ENCODE results near the gene FCRL6.

The FCRL6 gene

GRCh38 chr1:159778266-159778665 is 23.9 kb upstream of the FCRL6 start:
- no peaks in the 10 kb centered on the region for H3K9me2 ChIP-seq (replicated peaks; ENCODE audit: control insufficient read depth, low read length)
- H3K79me2 ChIP-seq (ENCODE audit: control insufficient read depth, low read length): no peaks in the 10 kb centered on the region
- no peaks in the 10 kb centered on the region for H3F3A ChIP-seq (ENCODE audit: control insufficient read depth, insufficient read depth)
- no peaks in the 10 kb centered on the region for H4K20me1 ChIP-seq (ENCODE audit: control insufficient read depth, insufficient read depth, low read depth, low read length)
- no peaks in the 10 kb centered on the region for H3K4me1 ChIP-seq (ENCODE audit: control insufficient read depth, low read length)
- no peak for TF ChIP-seq EZH2phosphoT487 (IDR thresholded peaks at IDR 0.05; ENCODE audit: borderline replicate concordance, low read length)
- no peak for TF ChIP-seq CTCF (IDR thresholded peaks at IDR 0.05; ENCODE audit: low read depth, low read length, poor library complexity, severe bottlenecking)
- no peaks in the 10 kb centered on the region for H3K36me3 ChIP-seq (ENCODE audit: control insufficient read depth, low read length)
- H3K4me3 ChIP-seq (ENCODE audit: low read length): no peak overlapping the region
- H3K9me3 ChIP-seq (ENCODE audit: control insufficient read depth, insufficient read depth, low read length): no peaks in the 10 kb centered on the region
- no peak overlapping the region for H3K4me2 ChIP-seq (ENCODE audit: low read length)
- no peak overlapping the region for H3K27ac ChIP-seq (ENCODE audit: low read depth, low read length)
- H3K27me3 ChIP-seq (ENCODE audit: control insufficient read depth, low read length): peaks cover 4% of the 10 kb centered on the region; the same call in 1 of the 2 replicates

GRCh38 chr1:159779403-159779851 is 22.7 kb upstream of the FCRL6 start:
- no peak overlapping the region for H3K4me3 ChIP-seq (ENCODE audit: low read length)
- 0 out of 2 replicates have a peak, but pooled peaks cover 3% of the 10 kb centered on the region for H3K27me3 ChIP-seq (ENCODE audit: control insufficient read depth, low read length)
- H3K36me3 ChIP-seq (ENCODE audit: control insufficient read depth, low read length): no peaks in the 10 kb centered on the region
- H3K27ac ChIP-seq (ENCODE audit: low read depth, low read length): no peak overlapping the region
- no peak overlapping the region for H3K4me2 ChIP-seq (ENCODE audit: low read length)
- H3F3A ChIP-seq (ENCODE audit: control insufficient read depth, insufficient read depth): no peaks in the 10 kb centered on the region
- H4K20me1 ChIP-seq (ENCODE audit: control insufficient read depth, insufficient read depth, low read depth, low read length): no peaks in the 10 kb centered on the region
- H3K9me3 ChIP-seq (ENCODE audit: control insufficient read depth, insufficient read depth, low read length): no peaks in the 10 kb centered on the region
- H3K79me2 ChIP-seq (ENCODE audit: control insufficient read depth, low read length): no peaks in the 10 kb centered on the region
- no peaks in the 10 kb centered on the region for H3K9me2 ChIP-seq (replicated peaks; ENCODE audit: control insufficient read depth, low read length)
- H3K4me1 ChIP-seq (ENCODE audit: control insufficient read depth, low read length): no peaks in the 10 kb centered on the region
- TF ChIP-seq EZH2phosphoT487 (IDR thresholded peaks at IDR 0.05; ENCODE audit: borderline replicate concordance, low read length): no peak
- no peak for TF ChIP-seq CTCF (IDR thresholded peaks at IDR 0.05; ENCODE audit: low read depth, low read length, poor library complexity, severe bottlenecking)

- H3K4me3 ChIP-seq (ENCODE audit: low read length): no peak within 1 kb of the TSS
- no peak within 1 kb of the TSS for H3K27ac ChIP-seq (ENCODE audit: low read depth, low read length)
Measured at GRCh38 chr1:159780583-159781582, 21.3 kb upstream of the FCRL6 start, which contains the start of gene DUSP23. DUSP23 (plus strand) TSS chr1:159780962; CDS start chr1:159781101, 139 bp downstream.

More at GRCh38 chr1:159780583-159781582, 21.3 kb upstream of the FCRL6 start, which contains the start of gene DUSP23:
- no peaks in the 10 kb centered on the region for H3F3A ChIP-seq (ENCODE audit: control insufficient read depth, insufficient read depth)
- no peaks in the 10 kb centered on the region for H4K20me1 ChIP-seq (ENCODE audit: control insufficient read depth, insufficient read depth, low read depth, low read length)
- H3K36me3 ChIP-seq (ENCODE audit: control insufficient read depth, low read length): no peaks in the 10 kb centered on the region
- no peaks in the 10 kb centered on the region for H3K79me2 ChIP-seq (ENCODE audit: control insufficient read depth, low read length)
- H3K4me2 ChIP-seq (ENCODE audit: low read length): no peak within 1 kb of the TSS
- no peaks in the 10 kb centered on the region for H3K9me2 ChIP-seq (replicated peaks; ENCODE audit: control insufficient read depth, low read length)
- no peaks in the 10 kb centered on the region for H3K4me1 ChIP-seq (ENCODE audit: control insufficient read depth, low read length)
- TF ChIP-seq EZH2phosphoT487 (IDR thresholded peaks at IDR 0.05; ENCODE audit: borderline replicate concordance, low read length): no peak
- TF ChIP-seq CTCF (IDR thresholded peaks at IDR 0.05; ENCODE audit: low read depth, low read length, poor library complexity, severe bottlenecking): peak; percentile 72
- no peaks in the 10 kb centered on the region for H3K27me3 ChIP-seq (ENCODE audit: control insufficient read depth, low read length)
- no peaks in the 10 kb centered on the region for H3K9me3 ChIP-seq (ENCODE audit: control insufficient read depth, insufficient read depth, low read length)
